GM21381 (cell line): ENCODE results near the gene CCDC89.

Experiments
- ATAC-seq: cut with Tn5 transposase; IDR thresholded peaks from one replicate; pipeline ENCODE4 v1.9.1; 2021; ENCODE audit warnings: mild to moderate bottlenecking, moderate library complexity; ENCODE audit not compliant: unreplicated experiment

CCDC89 gene

GRCh38 chr11:85685820-85686459, at the start of gene CCDC89:
CCDC89 (minus strand) TSS chr11:85686195; CDS start chr11:85686130, 65 bp downstream.
- ATAC-seq = no peak

GRCh38 chr11:85732965-85733364, 47.0 kb upstream of the CCDC89 start:
- ATAC-seq = peak; percentile 58

- ATAC-seq = no peak
Observed at GRCh38 chr11:85726381-85726780, 40.4 kb upstream of the CCDC89 start.

GRCh38 chr11:85725510-85726258, 39.7 kb upstream of the CCDC89 start:
- ATAC-seq = no peak

- ATAC-seq = no peak
Observed at GRCh38 chr11:85724748-85725465, 38.9 kb upstream of the CCDC89 start.

- ATAC-seq = no peak
Observed at GRCh38 chr11:85723088-85723487, 37.1 kb upstream of the CCDC89 start.

- ATAC-seq = no peak
Observed at GRCh38 chr11:85721191-85721590, 35.2 kb upstream of the CCDC89 start.

- no peak for ATAC-seq
Observed at GRCh38 chr11:85718991-85719807, 33.2 kb upstream of the CCDC89 start.

GRCh38 chr11:85718126-85718943, 32.3 kb upstream of the CCDC89 start:
- ATAC-seq = no peak

GRCh38 chr11:85717429-85717828, 31.4 kb upstream of the CCDC89 start:
- no peak for ATAC-seq

GRCh38 chr11:85712953-85713352, 27.0 kb upstream of the CCDC89 start:
- ATAC-seq = no peak

- no peak for ATAC-seq
Observed at GRCh38 chr11:85710917-85711316, 24.9 kb upstream of the CCDC89 start.

- no peak for ATAC-seq
Observed at GRCh38 chr11:85709941-85710702, 24.1 kb upstream of the CCDC89 start.

- ATAC-seq = no peak
Observed at GRCh38 chr11:85705800-85706199, 19.8 kb upstream of the CCDC89 start.

- no peak for ATAC-seq
Observed at GRCh38 chr11:85704967-85705366, 19.0 kb upstream of the CCDC89 start.

- peak; percentile 89 for ATAC-seq
Observed at GRCh38 chr11:85699957-85700741, 14.2 kb upstream of the CCDC89 start.

- ATAC-seq = no peak
Observed at GRCh38 chr11:85698195-85698594, 12.2 kb upstream of the CCDC89 start.

GRCh38 chr11:85697747-85698146, 11.8 kb upstream of the CCDC89 start:
- no peak for ATAC-seq

- ATAC-seq = no peak
Observed at GRCh38 chr11:85695546-85695945, 9.6 kb upstream of the CCDC89 start.
